GM18526 (cell line): Measurements from ENCODE around the gene PGLYRP1.

Experiments used
- POLR2A ChIP-seq: IDR thresholded peaks from 3 replicates; pipeline ENCODE4 v1.6.1; 2011; ENCODE audit not compliant: insufficient read length; ENCODE audit errors: extremely low read depth

Gene PGLYRP1

GRCh38 chr19:46018729-46019251 lies 4.1 kb downstream of the PGLYRP1 start:
- TF ChIP-seq POLR2A = no peak

GRCh38 chr19:46017874-46018675 lies 4.8 kb downstream of the PGLYRP1 start:
- TF ChIP-seq POLR2A = no peak

DNA sequence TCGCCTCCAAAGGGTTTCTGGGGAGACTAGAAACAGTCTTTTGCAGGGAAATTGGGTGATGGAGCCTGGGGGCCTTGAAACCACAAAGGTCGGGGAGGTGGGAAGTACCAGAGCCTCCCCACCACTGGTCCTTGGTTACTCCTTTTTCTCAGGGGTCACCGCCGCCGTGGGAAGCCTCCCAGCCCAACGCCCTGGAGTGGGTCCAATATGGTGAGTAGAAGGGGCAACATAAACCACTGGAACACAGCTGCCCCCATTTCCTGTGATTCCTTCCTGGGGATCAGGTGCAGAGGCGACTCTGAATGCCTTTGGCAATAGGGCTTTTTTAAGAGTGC lies 5.8 kb downstream of the PGLYRP1 start:
- TF ChIP-seq POLR2A = no peak

DNA sequence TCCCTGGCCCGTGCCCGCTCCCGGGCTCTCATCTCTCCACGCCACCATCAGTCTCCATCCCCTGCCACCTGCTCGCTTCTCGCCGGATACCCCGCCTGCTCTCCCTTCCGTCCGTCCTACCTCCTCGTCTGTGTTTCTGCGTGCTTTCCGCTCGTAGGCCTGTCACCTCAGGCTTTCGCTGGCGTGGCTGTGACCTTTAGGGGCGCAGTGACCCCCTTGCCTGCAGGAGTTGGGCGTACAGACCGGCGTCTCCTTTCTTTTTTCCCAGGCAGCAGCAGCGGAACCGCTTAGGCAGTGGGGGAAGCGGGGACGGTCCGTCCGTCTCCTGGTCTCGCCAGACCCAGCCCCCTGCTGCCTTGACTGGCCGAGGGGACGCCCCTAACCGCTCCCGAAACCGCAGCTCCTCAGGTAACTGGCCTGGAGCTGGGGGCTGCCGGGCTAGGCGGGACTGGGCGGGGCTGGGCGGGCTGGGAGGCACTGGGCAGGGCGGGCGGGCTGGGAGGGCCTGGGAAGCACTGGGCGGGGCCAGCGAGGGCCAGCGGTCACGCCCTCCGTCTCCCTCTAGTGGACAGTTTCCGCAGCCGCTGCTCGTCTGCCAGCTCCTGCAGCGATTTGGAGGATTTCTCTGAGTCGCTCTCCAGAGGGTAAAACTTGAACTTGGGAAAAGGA lies 6.3 kb downstream of the PGLYRP1 start:
- no peak for TF ChIP-seq POLR2A

DNA sequence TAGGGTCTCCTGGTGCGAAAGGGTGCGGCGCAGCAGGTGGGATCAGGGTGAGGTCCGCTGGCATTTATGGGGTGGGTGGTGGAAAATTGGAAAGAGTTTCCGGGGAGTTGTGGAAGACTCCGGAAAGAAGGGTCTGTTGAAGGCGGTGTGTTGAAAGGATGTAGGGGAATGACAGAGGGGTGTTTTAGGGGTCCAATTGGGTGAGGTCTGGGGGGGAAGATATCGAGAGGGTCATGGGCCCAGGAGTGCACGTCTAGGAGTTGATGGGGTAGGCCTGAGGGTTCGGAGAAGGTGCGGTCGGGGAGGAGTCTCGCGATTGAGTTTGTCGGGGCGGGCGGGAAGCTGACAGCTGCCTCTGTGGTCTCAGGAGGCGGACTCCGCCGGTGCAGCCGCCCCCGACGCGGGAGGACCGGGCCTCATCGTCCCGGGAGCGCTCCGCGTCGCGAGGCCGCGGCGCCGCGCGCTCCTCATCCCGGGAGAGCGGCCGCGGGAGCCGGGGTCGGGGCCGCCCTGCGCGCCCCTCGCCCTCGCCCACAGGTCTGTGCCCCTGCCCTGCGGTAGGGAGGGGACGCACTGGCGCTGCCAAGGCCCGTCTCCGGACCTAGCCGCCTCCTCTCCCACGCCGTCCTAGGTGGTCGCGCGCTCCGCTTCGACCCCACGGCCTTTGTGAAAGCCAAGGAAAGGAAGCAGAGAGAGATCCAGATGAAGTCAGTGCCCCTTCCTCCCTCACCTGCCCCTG lies 7.0 kb downstream of the PGLYRP1 start:
- TF ChIP-seq POLR2A = no peak

DNA sequence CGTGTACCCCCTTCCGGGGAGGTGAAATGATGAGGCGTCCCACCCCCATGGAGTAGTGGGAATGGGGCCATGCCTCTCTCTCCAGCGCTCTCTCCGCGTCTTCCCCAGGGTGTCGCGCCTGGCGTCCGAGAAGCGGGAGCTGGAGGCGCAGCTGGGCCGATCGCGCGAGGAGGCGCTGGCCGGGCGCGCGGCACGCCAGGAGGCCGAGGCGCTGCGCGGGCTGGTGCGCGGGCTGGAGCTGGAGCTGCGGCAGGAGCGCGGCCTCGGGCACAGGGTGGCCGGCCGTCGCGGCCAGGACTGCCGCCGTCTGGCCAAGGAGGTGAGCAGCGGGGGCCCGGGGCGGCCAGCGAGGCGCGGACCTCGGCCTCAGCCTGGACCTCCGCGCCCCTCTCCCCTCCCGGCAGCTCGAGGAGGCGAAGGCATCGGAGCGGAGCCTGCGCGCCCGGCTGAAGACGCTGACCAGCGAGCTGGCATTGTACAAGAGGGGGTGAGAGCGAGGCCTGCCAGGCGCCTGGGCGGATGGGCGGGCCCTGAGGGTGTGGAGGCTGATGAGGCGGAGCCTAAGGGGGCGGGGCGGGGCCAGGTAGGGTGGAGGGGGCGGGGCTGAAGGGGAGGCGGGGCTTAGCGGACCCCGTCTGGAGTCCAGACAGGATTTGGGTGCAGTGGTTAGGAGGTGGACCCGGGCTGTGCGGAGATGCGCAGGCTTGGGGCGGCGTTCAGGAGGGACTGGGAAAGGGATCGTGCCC lies 7.7 kb downstream of the PGLYRP1 start:
- TF ChIP-seq POLR2A = no peak

DNA sequence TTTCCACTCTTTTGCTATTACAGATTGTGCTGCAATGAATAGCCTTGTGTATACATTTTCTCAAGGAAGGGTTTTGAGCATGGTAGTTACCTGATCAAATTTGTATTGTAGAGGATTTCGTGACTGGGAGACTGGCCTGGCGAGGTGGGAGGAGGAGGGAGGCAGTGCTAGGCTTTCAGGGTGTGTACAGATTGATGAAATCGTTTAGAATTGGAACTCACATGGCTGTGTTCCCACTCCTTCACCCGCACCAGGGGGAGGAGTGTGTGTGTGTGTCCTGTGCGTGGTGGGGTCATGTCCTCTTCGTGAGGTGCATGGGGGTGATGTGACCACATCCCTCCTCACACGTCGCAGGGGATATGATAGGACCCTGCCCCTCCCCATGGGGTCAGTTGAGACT lies 8.3 kb downstream of the PGLYRP1 start:
- no peak for TF ChIP-seq POLR2A

DNA sequence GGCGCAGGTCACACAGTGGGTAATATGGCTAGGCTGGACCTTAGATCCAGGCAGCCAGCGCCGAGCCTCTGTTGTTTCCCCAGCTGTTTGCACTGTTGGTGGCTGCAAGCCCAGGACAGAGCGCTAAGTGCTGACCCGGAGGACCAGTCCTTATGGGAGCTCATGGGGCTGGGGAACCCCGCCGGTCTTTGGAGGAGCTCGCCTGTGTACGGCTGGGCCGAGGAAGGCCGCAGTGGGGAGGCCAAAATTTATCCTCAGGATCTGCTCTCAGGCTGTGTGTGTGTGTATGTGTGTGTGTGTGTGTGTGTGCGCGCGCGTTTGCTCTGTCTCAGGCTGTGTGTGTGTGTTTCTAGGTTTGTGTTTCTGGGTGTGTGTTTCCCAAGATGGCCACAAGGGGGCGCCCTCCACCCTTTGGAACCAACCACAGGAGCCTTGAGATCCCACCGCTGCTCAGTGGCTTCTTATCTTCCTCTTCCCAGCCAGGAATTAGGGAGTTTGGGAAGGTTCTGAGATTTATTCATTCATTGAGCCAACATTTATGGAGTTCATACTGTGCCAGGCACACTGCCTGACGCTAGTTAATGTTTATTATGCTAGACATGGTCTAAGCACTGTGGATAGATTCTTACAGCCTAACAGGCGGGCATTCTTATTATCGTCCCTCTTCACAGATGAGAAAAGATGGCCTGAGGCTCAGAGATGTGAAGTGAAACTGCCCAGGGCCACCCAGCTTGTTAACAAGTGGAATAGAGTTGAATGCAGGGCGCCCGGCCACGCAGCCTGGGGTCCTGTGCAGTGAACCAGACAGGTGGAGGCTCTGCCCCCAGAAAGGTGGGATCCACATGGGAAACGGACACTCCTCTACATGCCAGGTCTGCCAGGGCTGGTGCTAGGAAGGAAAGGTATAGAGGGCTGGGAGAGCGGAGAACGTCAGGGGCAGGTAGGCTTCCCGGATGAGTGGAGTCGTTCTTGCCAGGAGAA lies 13.0 kb downstream of the PGLYRP1 start:
- TF ChIP-seq POLR2A = no peak

- no peak for TF ChIP-seq POLR2A
Observed at GRCh38 chr19:46006411-46006810, 16.4 kb downstream of the PGLYRP1 start.

GRCh38 chr19:46002678-46003275 lies 20.1 kb downstream of the PGLYRP1 start:
- no peak for TF ChIP-seq POLR2A

GRCh38 chr19:46000491-46001246 lies 22.2 kb downstream of the PGLYRP1 start:
- TF ChIP-seq POLR2A = no peak

DNA sequence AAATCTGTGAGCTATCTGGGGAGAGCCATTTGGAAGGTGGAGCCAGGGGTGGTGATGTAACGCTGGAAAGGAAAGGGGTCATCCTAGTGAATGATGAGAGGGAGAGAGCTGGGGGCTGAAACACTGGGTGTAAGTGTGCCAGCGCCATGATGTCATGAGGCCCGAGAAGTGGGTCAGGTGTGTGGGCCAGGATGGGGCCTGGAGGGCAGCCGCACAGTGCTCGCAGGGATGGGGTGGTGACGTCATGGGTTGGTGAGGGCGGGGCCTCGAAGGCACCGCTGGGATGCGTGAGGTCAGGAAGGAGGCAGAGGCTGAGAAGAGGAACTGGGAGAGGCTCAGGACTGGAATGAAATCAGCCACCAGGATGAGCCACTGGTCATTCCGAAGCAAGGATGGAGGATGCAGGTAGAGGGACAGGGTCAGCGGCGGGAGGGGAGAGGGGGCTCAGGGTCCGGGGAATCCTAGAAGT lies 23.2 kb downstream of the PGLYRP1 start:
- no peak for TF ChIP-seq POLR2A

DNA sequence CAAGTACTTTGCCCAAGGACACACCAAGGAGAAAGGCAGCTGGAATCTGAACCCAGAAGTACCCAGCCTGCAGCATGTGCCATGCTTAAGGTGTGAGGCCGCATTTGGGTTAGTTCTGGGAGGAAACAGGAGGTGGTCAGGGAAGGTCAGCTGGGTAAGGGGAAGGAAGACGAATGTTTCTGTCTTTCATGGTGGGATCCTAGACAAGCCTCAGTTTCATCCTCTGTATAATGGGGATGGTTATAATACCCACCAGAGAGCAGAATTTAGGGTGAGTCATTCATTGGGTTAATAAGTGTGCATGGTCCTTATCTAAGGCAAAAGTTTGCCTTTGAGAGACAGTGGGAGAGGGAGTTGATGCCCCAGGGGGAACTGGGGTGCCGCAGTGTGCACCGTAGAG lies 24.0 kb downstream of the PGLYRP1 start:
- TF ChIP-seq POLR2A = no peak

DNA sequence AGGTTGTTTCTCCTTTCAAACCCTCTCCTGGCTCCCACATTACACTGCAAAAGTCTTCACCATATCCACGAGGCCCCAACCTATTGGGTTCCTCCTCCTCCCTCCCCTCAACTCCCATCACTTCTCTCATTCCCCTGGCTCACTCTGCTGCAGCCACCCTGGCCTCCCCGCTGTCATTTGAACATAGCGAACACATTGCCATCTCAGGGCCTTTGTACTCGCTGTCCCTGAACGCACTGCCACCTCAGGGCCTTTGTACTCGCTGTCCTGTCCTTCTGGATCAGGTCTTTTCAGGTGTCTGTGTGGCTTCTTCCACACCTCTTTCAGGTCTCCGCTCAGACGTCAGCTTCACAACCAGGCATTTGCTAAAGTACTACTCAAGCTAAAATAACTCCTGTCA lies 25.9 kb downstream of the PGLYRP1 start:
- no peak for TF ChIP-seq POLR2A
